SH-SY5Y (cell line): ENCODE results near the gene GFI1.

ENCODE experiments used
- GATA2 ChIP-seq: IDR thresholded peaks from 2 replicates; pipeline ENCODE4 v1.6.1; 2011; ENCODE audit warnings: mild to moderate bottlenecking, low read depth, low read length
- GATA3 ChIP-seq: IDR thresholded peaks from 2 replicates; pipeline ENCODE4 v1.6.1; 2011; ENCODE audit warnings: low read depth, mild to moderate bottlenecking, low read length, moderate library complexity

GFI1 gene

GRCh38 chr1:92447976-92448375, 38.7 kb downstream of the GFI1 start:
- TF ChIP-seq GATA2: no peak
- no peak for TF ChIP-seq GATA3

DNA sequence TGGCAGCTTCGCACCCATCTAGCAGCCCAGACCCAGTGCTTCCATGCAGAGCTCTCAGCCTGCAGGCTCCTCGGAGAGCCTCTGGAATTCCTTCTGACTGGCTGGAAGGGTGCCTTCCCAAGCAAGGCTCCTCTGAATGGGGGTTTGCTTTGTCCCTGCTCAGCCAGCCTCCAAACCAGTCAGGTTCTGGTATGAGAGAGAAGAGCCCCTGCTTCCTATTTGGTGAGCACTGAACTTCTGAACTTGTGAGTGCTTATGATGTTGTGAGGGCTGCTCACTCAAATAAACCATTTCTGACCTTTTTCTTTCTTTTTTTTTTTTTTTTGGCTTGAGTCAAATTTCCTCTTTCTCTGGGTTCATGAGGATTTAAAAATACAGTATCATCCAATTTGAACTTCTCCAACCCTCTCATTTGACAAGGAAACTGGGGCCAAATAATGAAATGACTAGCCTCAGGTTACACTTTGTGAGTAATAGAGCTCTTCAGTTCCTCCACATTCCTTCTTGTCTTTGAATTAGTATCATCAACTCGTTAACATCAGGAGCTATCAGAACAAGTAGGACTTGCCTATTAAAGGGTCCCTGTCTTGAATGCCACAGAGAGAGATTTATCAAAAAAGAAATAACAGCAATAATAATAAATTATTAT, 39.6 kb downstream of the GFI1 start:
- no peak for TF ChIP-seq GATA2
- TF ChIP-seq GATA3: no peak

GRCh38 chr1:92446546-92446945, 40.2 kb downstream of the GFI1 start:
- TF ChIP-seq GATA3 (no peak), GATA2 (no peak)

DNA sequence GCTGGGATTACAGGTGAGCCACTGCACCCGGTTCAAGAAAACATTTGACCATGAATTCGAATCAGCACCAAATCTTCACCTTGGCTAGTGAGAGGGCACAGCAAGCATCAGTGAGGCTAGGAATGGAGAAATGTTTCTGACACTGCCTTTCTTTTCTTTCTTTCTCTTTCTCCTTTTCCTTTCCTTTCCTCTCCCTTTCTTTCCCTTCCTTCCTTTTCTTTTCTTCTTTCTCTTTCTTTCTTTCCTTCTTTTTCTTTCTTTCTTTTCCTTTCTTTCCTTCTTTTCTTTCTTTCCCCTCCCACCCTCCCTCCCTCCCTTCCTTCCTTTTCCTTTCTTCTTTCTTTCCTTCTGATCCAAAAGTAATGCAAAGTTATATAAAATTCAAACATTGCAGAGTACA, 40.9 kb downstream of the GFI1 start:
- TF ChIP-seq GATA3 (no peak), GATA2 (no peak)

DNA sequence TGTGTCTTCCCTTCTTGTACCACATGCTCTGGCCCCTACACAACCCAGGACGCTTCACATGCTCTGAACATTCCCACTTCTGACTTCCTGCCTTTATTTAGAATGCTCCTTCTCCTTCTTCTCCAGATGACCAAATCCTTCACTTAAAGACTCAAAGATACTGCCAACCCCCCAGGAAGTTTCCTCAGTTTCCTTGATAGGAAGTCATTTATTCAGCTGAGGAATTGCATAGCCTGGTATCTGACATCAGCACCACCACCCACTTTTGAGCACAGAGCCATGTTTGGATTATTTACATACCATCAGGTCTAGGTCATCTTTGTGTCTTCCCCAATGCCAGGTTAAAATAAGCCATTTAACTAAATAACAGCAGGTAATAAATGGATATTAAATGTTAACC, 42.4 kb downstream of the GFI1 start:
- TF ChIP-seq GATA3: no peak
- no peak for TF ChIP-seq GATA2

DNA sequence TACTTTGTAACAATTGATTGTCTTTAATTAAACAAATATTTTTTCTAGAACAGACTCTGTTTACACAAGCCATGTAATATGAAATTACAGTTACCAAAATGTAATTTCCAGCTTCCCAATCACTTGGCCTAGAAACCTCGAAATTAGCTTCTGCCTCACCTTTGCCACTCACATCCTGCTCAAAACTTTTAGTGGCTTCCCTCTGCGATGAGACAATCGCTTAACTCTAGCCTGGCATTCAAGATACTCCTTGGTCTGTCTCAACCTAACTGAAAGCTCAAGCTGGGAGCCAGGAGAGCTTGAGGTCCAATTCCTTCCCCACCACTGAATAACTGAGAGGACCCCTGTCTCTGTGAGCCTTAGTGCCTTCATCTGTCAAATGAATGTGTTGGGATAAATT, 42.8 kb downstream of the GFI1 start:
- TF ChIP-seq GATA2 (no peak), GATA3 (no peak)

- no peak for TF ChIP-seq GATA2
- no peak for TF ChIP-seq GATA3
Measured at GRCh38 chr1:92442351-92442750, 44.4 kb downstream of the GFI1 start.

- TF ChIP-seq GATA3 (no peak), GATA2 (no peak)
Measured at GRCh38 chr1:92441697-92442342, 44.9 kb downstream of the GFI1 start.

GRCh38 chr1:92441316-92441696, 45.4 kb downstream of the GFI1 start:
- TF ChIP-seq GATA3 (no peak), GATA2 (no peak)

GRCh38 chr1:92439291-92439690, 47.4 kb downstream of the GFI1 start:
- TF ChIP-seq GATA2 (no peak), GATA3 (no peak)

GRCh38 chr1:92430030-92430429, 56.7 kb downstream of the GFI1 start:
- TF ChIP-seq GATA3 (no peak), GATA2 (no peak)

- TF ChIP-seq GATA3: no peak
- no peak for TF ChIP-seq GATA2
Measured at GRCh38 chr1:92425617-92426016, 61.1 kb downstream of the GFI1 start.
